Erythroblast (primary cell): ENCODE data around the gene RIGI.
"Not testable (repeated sequence)": the region's sequence is repeated elsewhere in the genome, so short reads cannot be mapped to it uniquely, and the experiment has no call there.

ENCODE experiments used
- GATA1 ChIP-seq: IDR thresholded peaks from 2 replicates; pipeline ENCODE4 v1.6.1; 2011; ENCODE audit warnings: low read depth, mild to moderate bottlenecking, control low read depth, low read length, moderate library complexity
- POLR2A ChIP-seq: IDR thresholded peaks from 2 replicates; pipeline ENCODE4 v1.6.1; 2011; ENCODE audit warnings: mild to moderate bottlenecking, low read length

DNA sequence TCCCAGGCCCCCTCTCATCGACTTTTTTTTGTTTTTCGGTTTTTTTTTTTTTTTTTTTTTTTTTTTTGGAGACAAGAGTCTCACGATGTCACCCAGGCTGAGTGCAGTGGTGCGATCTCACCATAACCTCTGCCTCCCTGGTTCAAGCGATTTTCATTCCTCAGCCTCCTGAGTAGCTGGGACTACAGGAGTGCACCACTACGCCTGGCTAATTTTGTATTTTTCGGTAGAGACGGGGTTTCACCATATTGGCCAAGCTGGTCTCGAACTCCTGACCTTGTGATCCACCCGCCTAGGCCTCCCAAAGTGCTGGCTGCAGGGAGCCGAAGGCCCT, 1.5 kb downstream of the RIGI start:
- TF ChIP-seq POLR2A, GATA1: not testable (repeated sequence)
